ENCODE data around the gene LAMC2.

GRCh38 chr1:183273300-183273699, 87.2 kb downstream of the LAMC2 start:
- TF ChIP-seq CTCF (IDR thresholded peaks at IDR 0.05), result no peak
- no peak for TF ChIP-seq POLR2A (IDR thresholded peaks at IDR 0.05)
- TF ChIP-seq POLR2AphosphoS5 (IDR thresholded peaks at IDR 0.05), result no peak

Data from prostate gland (tissue), 2 donors.